CD14-positive monocyte (primary cell): ENCODE measurements around the gene VSX2. TPM values are rescaled to one million over a fixed set of nuclear protein-coding genes. Genes with fewer than 3 reads are reported as not detected.

Experiments
- DNase-seq, 3 donors: peaks; one replicate each; pipeline ENCODE4 v3.0.0-alpha.2; 2011 to 2022
- H2AFZ ChIP-seq: 2 replicates; pipeline ENCODE4 v1.6.0; 2012; ENCODE audit warnings: mild to moderate bottlenecking, low read depth, low read length, inconsistent platforms; ENCODE audit not compliant: insufficient read depth, poor library complexity, severe bottlenecking
- H3K27ac ChIP-seq, 2 donors: 1 replicate in 1 of 2; 2 replicates in 1 of 2; pipeline ENCODE4 v1.5.1; 2012 to 2013; ENCODE audit warnings: low read length in 2 of 2, control low read depth in 1 of 2, inconsistent platforms in 1 of 2, low read depth in 1 of 2, mild to moderate bottlenecking in 1 of 2
- H3K27me3 ChIP-seq, 2 donors: one replicate each; pipeline versions ENCODE4 v1.6.0 to v1.6.1; 2011 to 2013; ENCODE audit warnings: low read length in 2 of 2; ENCODE audit not compliant: control insufficient read depth in 2 of 2, insufficient read depth in 2 of 2
- H3K36me3 ChIP-seq, 2 donors: replicated peaks in 1 of 2; 1 replicate in 1 of 2; 2 replicates in 1 of 2; pipeline versions ENCODE4 v1.5.1 to v1.6.1; 2012 to 2013; ENCODE audit warnings: low read length in 2 of 2, control low read depth in 1 of 2, inconsistent platforms in 1 of 2, mild to moderate bottlenecking in 1 of 2; ENCODE audit not compliant: insufficient read depth in 2 of 2, control insufficient read depth in 1 of 2
- H3K4me1 ChIP-seq, 2 donors: 1 replicate in 1 of 2; 2 replicates in 1 of 2; pipeline versions ENCODE4 v1.5.1 to v1.6.1; 2012 to 2013; ENCODE audit warnings: low read length in 2 of 2, control low read depth in 1 of 2, inconsistent platforms in 1 of 2, mild to moderate bottlenecking in 1 of 2, moderate library complexity in 1 of 2; ENCODE audit not compliant: insufficient read depth in 2 of 2, control insufficient read depth in 1 of 2
- H3K4me2 ChIP-seq: replicated peaks from 2 replicates; pipeline ENCODE3; 2012; ENCODE audit warnings: low read length, moderate library complexity, mild to moderate bottlenecking; ENCODE audit not compliant: poor library complexity, severe bottlenecking; ENCODE audit errors: extremely low read depth
- H3K4me3 ChIP-seq, 3 experiments: fragments of 200-600 bp in 1 of 3; sonication (generic) in 1 of 3; replicated peaks in 1 of 3; 1 replicate in 2 of 3; 2 replicates in 1 of 3; pipeline ENCODE4 v1.5.1; 2011 to 2013; ENCODE audit warnings: low read length in 3 of 3, mild to moderate bottlenecking in 3 of 3, control low read depth in 2 of 3, low read depth in 2 of 3, inconsistent platforms in 1 of 3, moderate library complexity in 1 of 3
- H3K79me2 ChIP-seq: 2 replicates; pipeline ENCODE4 v1.6.0; 2012; ENCODE audit warnings: mild to moderate bottlenecking, control low read depth, inconsistent platforms, low read length, moderate library complexity; ENCODE audit not compliant: insufficient read depth
- H3K9ac ChIP-seq: 2 replicates; pipeline ENCODE4 v1.6.0; 2017; ENCODE audit warnings: low read length, mild to moderate bottlenecking; ENCODE audit not compliant: insufficient read depth, poor library complexity, severe bottlenecking
- H3K9me3 ChIP-seq, 2 donors: replicated peaks in 1 of 2; 1 replicate in 1 of 2; 2 replicates in 1 of 2; pipeline versions ENCODE4 v1.5.1 to v1.6.1; 2012 to 2013; ENCODE audit warnings: low read length in 2 of 2, control low read depth in 1 of 2; ENCODE audit not compliant: control insufficient read depth in 1 of 2, insufficient read depth in 1 of 2
- H4K20me1 ChIP-seq: 2 replicates; pipeline ENCODE4 v1.6.0; 2012; ENCODE audit warnings: mild to moderate bottlenecking, low read length, control low read depth, moderate library complexity; ENCODE audit not compliant: insufficient read depth
- H3K27ac Mint-ChIP-seq, 7 donors: one replicate each; pipeline ENCODE4 v1.8.0; 2020; ENCODE audit warnings: mild to moderate bottlenecking in 7 of 7, mixed read lengths in 7 of 7, moderate library complexity in 6 of 7, inconsistent platforms in 2 of 7
- H3K27me3 Mint-ChIP-seq, 3 donors: one replicate each; pipeline ENCODE4 v1.8.0; 2021 to 2022; ENCODE audit warnings: low read depth in 3 of 3, mild to moderate bottlenecking in 3 of 3, mixed read lengths in 3 of 3, moderate library complexity in 3 of 3, inconsistent platforms in 1 of 3
- H3K36me3 Mint-ChIP-seq, 2 donors: one replicate each; pipeline ENCODE4 v1.8.0; 2020; ENCODE audit warnings: mixed read lengths in 2 of 2, inconsistent platforms in 1 of 2, mild to moderate bottlenecking in 1 of 2
- H3K4me1 Mint-ChIP-seq: one replicate; pipeline ENCODE4 v1.8.0; 2020; ENCODE audit warnings: mild to moderate bottlenecking, mixed read lengths
- H3K4me3 Mint-ChIP-seq, 2 donors: one replicate each; pipeline ENCODE4 v1.8.0; 2020; ENCODE audit warnings: mild to moderate bottlenecking in 2 of 2, mixed read lengths in 2 of 2, moderate library complexity in 1 of 2
- H3K9me3 Mint-ChIP-seq, 7 donors: one replicate each; pipeline ENCODE4 v1.8.0; 2020 to 2022; ENCODE audit warnings: mixed read lengths in 7 of 7, mild to moderate bottlenecking in 6 of 7, moderate library complexity in 6 of 7, inconsistent platforms in 2 of 7
- WGBS: methylation state at CpG from one replicate; pipeline ENCODE4 v1.1.5; 2013; ENCODE audit warnings: missing lambda C conversion rate; ENCODE audit not compliant: insufficient coverage; 5-methylcytosine and 5-hydroxymethylcytosine counted together
- intact Hi-C, 2 donors: fragments of 100-400 bp; cut with micrococcal nuclease; formaldehyde crosslinking; loops; one replicate each; pipeline versions ENCODE4 v1.15.0 to v1.15.1; 2023
- polyA plus RNA-seq, 3 donors: library from polyadenylated mRNA; depleted of rRNA in 1 of 3; unstranded in 2 of 3; stranded (reverse) in 1 of 3; fragments of 300-500 nt in 2 of 3; fragments of >200 nt in 1 of 3; fragmentation: Illumina TruSeq in 2 of 3; gene quantifications; 1 replicate in 2 of 3; 2 replicates in 1 of 3; pipeline ENCODE4 v1.2.3, GENCODE V29; 2012 to 2021
- TF ChIP-seq, protein P1 (sequence below): fragments of 200-600 bp; IDR thresholded peaks from one replicate; pipeline ENCODE4 v1.8.0; 2022; ENCODE audit warnings: antibody characterized with exemption, mild to moderate bottlenecking

Gene VSX2
- polyA plus RNA-seq, 3 donors, result not detected

DNA sequence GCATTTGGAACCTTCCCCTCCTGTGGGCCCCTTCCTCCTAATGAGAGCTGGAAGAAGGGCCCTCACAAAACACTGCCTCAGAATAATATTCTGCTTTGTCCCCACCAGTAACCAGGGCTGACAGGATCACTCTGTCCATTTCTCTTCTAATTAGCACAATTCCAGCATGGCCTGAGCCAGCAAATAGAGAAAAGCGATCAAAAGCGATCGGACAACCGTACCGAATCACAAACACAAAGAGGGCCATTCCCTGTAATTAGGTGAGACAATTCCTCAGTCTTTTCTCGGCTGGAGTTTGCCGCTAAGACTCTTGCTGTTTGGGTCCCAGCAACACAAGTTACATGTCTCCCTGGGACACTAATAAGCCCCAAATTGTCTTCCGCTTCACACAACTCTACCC lies 35.6 kb upstream of the VSX2 start:
- no peak overlapping the region for H3K27ac Mint-ChIP-seq
- intact Hi-C loops, result no loop called here

DNA sequence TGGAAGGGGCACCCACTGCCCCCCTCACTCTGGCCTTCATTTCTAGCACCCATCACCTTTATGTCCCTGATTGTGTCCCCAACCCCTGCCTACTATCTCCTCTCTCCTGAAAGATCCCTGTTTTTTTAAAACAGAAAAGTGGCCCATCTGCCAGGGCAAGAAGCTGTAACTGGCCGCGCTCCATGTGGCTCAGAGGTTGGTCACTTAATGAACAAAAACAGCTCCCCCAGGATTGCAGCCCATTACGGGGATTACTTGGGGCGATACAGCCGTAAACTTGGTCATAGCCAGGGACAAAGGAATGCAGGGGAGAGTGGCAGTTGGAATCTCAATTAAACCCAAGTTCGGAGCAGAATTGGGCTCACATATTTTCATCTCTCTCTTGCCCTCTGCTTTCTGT lies 34.8 kb upstream of the VSX2 start:
- Histone ChIP-seq H3K4me1 (peaks cover 0 to 2% of the 10 kb centered on the region in 2 donors), H3K4me2 (no peak overlapping the region), H3K9me3 (no peaks in the 10 kb centered on the region), H3K4me3 (no peak overlapping the region), H2AFZ (no peak overlapping the region), H3K9ac (no peak overlapping the region), H3K36me3 (peaks cover 4 to 19% of the 10 kb centered on the region in 2 donors), H3K27ac (no peak overlapping the region), H3K79me2 (no peaks in the 10 kb centered on the region), H4K20me1 (no peaks in the 10 kb centered on the region), H3K27me3 (no peaks in the 10 kb centered on the region)
- H3K27me3 Mint-ChIP-seq, result peaks cover 3 to 8% (median 8%) of the 10 kb centered on the region in 3 donors
- DNase-seq, result no peak
- intact Hi-C loops, result no loop called here
- peaks cover 28% of the 10 kb centered on the region in 2 donors for H3K36me3 Mint-ChIP-seq
- TF ChIP-seq, protein P1, sequence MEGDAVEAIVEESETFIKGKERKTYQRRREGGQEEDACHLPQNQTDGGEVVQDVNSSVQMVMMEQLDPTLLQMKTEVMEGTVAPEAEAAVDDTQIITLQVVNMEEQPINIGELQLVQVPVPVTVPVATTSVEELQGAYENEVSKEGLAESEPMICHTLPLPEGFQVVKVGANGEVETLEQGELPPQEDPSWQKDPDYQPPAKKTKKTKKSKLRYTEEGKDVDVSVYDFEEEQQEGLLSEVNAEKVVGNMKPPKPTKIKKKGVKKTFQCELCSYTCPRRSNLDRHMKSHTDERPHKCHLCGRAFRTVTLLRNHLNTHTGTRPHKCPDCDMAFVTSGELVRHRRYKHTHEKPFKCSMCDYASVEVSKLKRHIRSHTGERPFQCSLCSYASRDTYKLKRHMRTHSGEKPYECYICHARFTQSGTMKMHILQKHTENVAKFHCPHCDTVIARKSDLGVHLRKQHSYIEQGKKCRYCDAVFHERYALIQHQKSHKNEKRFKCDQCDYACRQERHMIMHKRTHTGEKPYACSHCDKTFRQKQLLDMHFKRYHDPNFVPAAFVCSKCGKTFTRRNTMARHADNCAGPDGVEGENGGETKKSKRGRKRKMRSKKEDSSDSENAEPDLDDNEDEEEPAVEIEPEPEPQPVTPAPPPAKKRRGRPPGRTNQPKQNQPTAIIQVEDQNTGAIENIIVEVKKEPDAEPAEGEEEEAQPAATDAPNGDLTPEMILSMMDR, result no peak
- H3K4me3 Mint-ChIP-seq, result no peak overlapping the region
- no peaks in the 10 kb centered on the region for H3K9me3 Mint-ChIP-seq
- H3K4me1 Mint-ChIP-seq, result peaks cover 8% of the 10 kb centered on the region
- WGBS, result 100% methylated on average over 3 of the region's 6 CpGs
- no peak overlapping the region for H3K27ac Mint-ChIP-seq

More for the DNA sequence above, 35.6 kb upstream of the VSX2 start:
- no peaks in the 10 kb centered on the region for H3K9me3 ChIP-seq
- H3K4me1 ChIP-seq, result peaks cover 0 to 2% of the 10 kb centered on the region in 2 donors
- H3K9me3 Mint-ChIP-seq, result no peaks in the 10 kb centered on the region
- H3K27ac ChIP-seq, result no peak overlapping the region
- H3K9ac ChIP-seq, result no peak overlapping the region
- no peak overlapping the region for H3K4me3 ChIP-seq
- H2AFZ ChIP-seq, result no peak overlapping the region
- TF ChIP-seq, protein P1, result no peak
- WGBS, result 93% methylated on average over 5 of the region's 8 CpGs
- no peak for DNase-seq
- H3K4me3 Mint-ChIP-seq, result no peak overlapping the region
- no peaks in the 10 kb centered on the region for H3K27me3 ChIP-seq
- H4K20me1 ChIP-seq, result no peaks in the 10 kb centered on the region
- H3K79me2 ChIP-seq, result no peaks in the 10 kb centered on the region
- no peak overlapping the region for H3K4me2 ChIP-seq
- peaks cover 1 to 3% (median 3%) of the 10 kb centered on the region in 3 donors for H3K27me3 Mint-ChIP-seq
- H3K36me3 ChIP-seq, result peaks cover 9 to 28% of the 10 kb centered on the region in 2 donors
- peaks cover 36 to 37% of the 10 kb centered on the region in 2 donors for H3K36me3 Mint-ChIP-seq
- H3K4me1 Mint-ChIP-seq, result peaks cover 8% of the 10 kb centered on the region
